RWPE2 (cell line): ENCODE results near the gene SPECC1L.
A peak's percentile ranks its signal among the peaks of the same experiment; 100 is the strongest.

Experiments used
- ATAC-seq: fragments of 200-7000 bp; cut with Tn5 transposase; 3 replicates; pipeline ENCODE4 v1.9.1; 2021; ENCODE audit warnings: low read depth
- DNase-seq: peaks from one replicate; pipeline ENCODE4 v3.0.0-alpha.2; 2020; ENCODE audit warnings: low spot score
- H3K27ac ChIP-seq: fragments of 450-650 bp; 2 replicates; pipeline ENCODE4 v1.5.1; 2017; ENCODE audit warnings: mild to moderate bottlenecking; ENCODE audit not compliant: poor library complexity, severe bottlenecking
- H3K27me3 ChIP-seq: fragments of 250-450 bp; sonication (Bioruptor Pico); 2 replicates; pipeline ENCODE4 v1.5.1; 2021; ENCODE audit warnings: mild to moderate bottlenecking, moderate library complexity; ENCODE audit not compliant: insufficient read depth, poor library complexity, severe bottlenecking
- H3K36me3 ChIP-seq: fragments of 250-450 bp; sonication (Bioruptor Pico); 2 replicates; pipeline ENCODE4 v1.5.1; 2020; ENCODE audit warnings: low read depth, mild to moderate bottlenecking, moderate library complexity
- H3K4me1 ChIP-seq: fragments of 250-450 bp; sonication (Bioruptor Pico); 2 replicates; pipeline ENCODE4 v1.5.1; 2021; ENCODE audit warnings: mild to moderate bottlenecking, moderate library complexity; ENCODE audit not compliant: insufficient read depth, poor library complexity, severe bottlenecking
- H3K4me3 ChIP-seq: fragments of 250-450 bp; sonication (Bioruptor Pico); 2 replicates; pipeline ENCODE4 v1.5.1; 2021; ENCODE audit warnings: mild to moderate bottlenecking, moderate library complexity; ENCODE audit not compliant: severe bottlenecking
- H3K9me3 ChIP-seq: fragments of 250-450 bp; sonication (Bioruptor Pico); 2 replicates; pipeline ENCODE4 v1.5.1; 2021; ENCODE audit warnings: mild to moderate bottlenecking, moderate library complexity; ENCODE audit not compliant: severe bottlenecking
- CTCF ChIP-seq: fragments of 450-650 bp; IDR thresholded peaks from one replicate; pipeline ENCODE4 v1.5.1; 2017; ENCODE audit warnings: mild to moderate bottlenecking, moderate library complexity; ENCODE audit not compliant: poor library complexity, severe bottlenecking

SPECC1L gene

GRCh38 chr22:24431309-24432034 lies 160.8 kb downstream of the SPECC1L start:
- H3K4me1 ChIP-seq, result peaks cover 4% of the 10 kb centered on the region

DNA sequence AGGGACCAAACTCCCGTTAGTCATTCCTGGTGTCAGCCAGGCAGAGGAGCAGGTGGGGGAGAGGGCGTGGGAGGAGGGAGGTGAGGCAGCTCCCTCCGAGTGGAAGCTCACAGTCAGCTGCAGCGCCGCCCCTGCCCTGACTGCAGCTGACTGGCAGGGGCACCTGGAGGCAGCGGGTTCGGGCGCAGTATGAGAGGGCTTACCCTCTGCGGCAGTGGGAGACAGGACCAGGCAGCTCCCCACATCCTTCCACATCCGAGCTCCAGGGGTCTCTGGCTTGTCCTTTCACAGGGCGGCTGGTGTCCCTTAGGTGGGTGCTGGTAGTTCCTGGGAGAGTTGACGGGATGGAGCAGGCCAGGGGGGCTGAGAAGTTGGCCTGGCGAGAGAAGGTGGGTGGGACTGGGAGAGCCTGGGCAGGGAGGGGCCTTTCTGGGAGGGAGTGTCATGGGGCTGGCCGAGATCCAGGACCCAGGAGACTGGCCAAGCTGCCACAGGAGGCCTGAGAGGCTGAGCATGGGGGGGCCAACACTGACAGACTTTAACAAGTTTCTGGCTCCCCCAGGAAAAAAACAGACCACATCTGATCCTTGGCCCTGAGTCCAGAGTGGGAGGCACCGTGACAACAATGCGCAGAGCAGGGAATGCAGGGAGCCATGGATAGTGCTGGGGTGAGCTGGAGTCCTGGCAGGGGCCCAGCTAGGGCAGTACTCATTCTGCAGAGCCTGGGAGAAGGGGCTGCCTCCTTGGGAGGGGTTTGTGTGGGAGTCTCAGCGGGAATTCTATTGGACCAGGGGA lies 161.6 kb downstream of the SPECC1L start:
- Histone ChIP-seq H3K4me3 (no peak overlapping the region), H3K36me3 (no peaks in the 10 kb centered on the region), H3K9me3 (no peaks in the 10 kb centered on the region), H3K27me3 (no peaks in the 10 kb centered on the region), H3K27ac (no peak overlapping the region), H3K4me1 (peaks cover 4% of the 10 kb centered on the region)
- TF ChIP-seq CTCF, result no peak
- ATAC-seq (0 out of 3 replicates have a peak, but pooled peaks have one; percentile 11), DNase-seq (no peak)

More at GRCh38 chr22:24431309-24432034, 160.8 kb downstream of the SPECC1L start:
- Histone ChIP-seq H3K27ac (no peak overlapping the region), H3K4me3 (no peak overlapping the region), H3K36me3 (no peaks in the 10 kb centered on the region), H3K9me3 (no peaks in the 10 kb centered on the region), H3K27me3 (no peaks in the 10 kb centered on the region)
- DNase-seq (no peak), ATAC-seq (no peak)
- no peak for TF ChIP-seq CTCF

GRCh38 chr22:24433001-24433827 lies 162.6 kb downstream of the SPECC1L start:
- no peaks in the 10 kb centered on the region for H3K9me3 ChIP-seq
- TF ChIP-seq CTCF, result no peak
- no peak for ATAC-seq
- H3K4me3 ChIP-seq, result no peak overlapping the region
- DNase-seq, result no peak
- no peaks in the 10 kb centered on the region for H3K36me3 ChIP-seq
- no peak overlapping the region for H3K27ac ChIP-seq
- H3K4me1 ChIP-seq, result peaks cover 4% of the 10 kb centered on the region
- no peaks in the 10 kb centered on the region for H3K27me3 ChIP-seq

DNA sequence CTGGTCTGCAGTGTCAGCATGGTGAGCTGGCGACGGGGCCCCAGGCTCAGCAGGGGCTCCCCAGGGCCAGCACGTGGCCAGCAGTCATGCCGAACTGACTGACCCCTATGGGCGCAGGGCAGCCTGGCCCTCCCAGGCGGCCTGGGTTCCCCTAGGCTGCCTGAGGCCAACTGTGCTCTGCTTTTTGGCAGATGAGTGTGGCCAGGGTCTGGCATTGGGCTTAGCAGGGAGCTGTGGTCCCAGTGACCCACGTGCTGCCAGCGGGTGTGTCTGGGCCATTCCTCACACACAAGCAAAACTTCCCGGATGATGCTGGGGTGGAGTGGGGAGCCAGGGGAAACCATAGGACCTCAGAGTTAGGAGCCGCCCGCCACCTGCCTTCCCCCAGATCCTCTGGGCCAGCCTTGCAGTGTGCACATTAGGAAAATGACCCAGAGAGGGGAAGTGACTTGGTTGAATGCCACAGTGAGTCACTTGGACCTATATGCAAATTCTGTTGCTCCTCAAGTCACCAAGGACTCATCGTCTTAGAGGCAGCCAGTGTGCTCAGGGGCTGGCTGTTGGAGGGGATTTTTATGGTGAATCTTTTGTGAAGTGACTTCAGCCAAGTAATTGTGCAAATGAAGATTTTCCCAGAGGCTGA lies 163.3 kb downstream of the SPECC1L start:
- H3K36me3 ChIP-seq, result no peaks in the 10 kb centered on the region
- no peak for ATAC-seq
- H3K4me3 ChIP-seq, result no peak overlapping the region
- H3K9me3 ChIP-seq, result no peaks in the 10 kb centered on the region
- TF ChIP-seq CTCF, result no peak
- peaks cover 4% of the 10 kb centered on the region for H3K4me1 ChIP-seq
- no peak overlapping the region for H3K27ac ChIP-seq
- DNase-seq, result no peak
- no peaks in the 10 kb centered on the region for H3K27me3 ChIP-seq
